Adrenal gland (tissue), 5 donors: ENCODE results near the gene LRRC59.

Experiments used
- CTCF ChIP-seq, 6 experiments: fragments of 450-650 bp in 4 of 6; fragments of 200-600 bp in 2 of 6; sonication (generic) in 1 of 6; IDR thresholded peaks; 1 replicate in 5 of 6; 2 replicates in 1 of 6; pipeline versions ENCODE4 v1.5.1 to v1.8.0; 2016 to 2021; ENCODE audit warnings: antibody characterized with exemption in 6 of 6, mild to moderate bottlenecking in 2 of 6, moderate library complexity in 1 of 6
- POLR2A ChIP-seq, 2 donors: fragments of 450-650 bp; IDR thresholded peaks; one replicate each; pipeline ENCODE4 v1.6.1; 2017; ENCODE audit warnings: antibody characterized with exemption in 2 of 2, mild to moderate bottlenecking in 2 of 2, moderate library complexity in 1 of 2
- donor health status: DM: no; HTN: no; CAD: no.

- no peak for TF ChIP-seq CTCF (IDR thresholded peaks at IDR 0.05)
- TF ChIP-seq POLR2A (IDR thresholded peaks at IDR 0.05) = no peak
Observed at GRCh38 chr17:50367401-50367800, 29.9 kb downstream of the LRRC59 start.
